HepG2 (cell line): Measurements from ENCODE around the gene AGBL3. TPM values are rescaled to one million over a fixed set of nuclear protein-coding genes. Genes with fewer than 3 reads are reported as not detected.

Experiments
- ATAC-seq: fragments of 200-7000 bp; cut with Tn5 transposase; 3 replicates; pipeline ENCODE4 v1.9.1; 2020; ENCODE audit warnings: mild to moderate bottlenecking, moderate library complexity
- BruUV-seq: library from RNA; stranded (reverse); fragments of 400-500 nt; replicated peaks from 2 replicates; lab custom pipeline; 2021; lab: Mats Ljungman, UMichigan
- CTCF ChIA-PET: fragments of 300-600 bp; formaldehyde crosslinking; extraction: SDS; loops from one replicate; lab custom pipeline; 2021; ENCODE audit warnings: low total read pairs, inconsistent platforms, low intra/inter-chr PET ratio; lab: Yijun Ruan, JAX
- POLR2A ChIA-PET: fragments of 350-600 bp; sonication (Branson Sonifier 250); formaldehyde crosslinking; loops from one replicate; lab custom pipeline; 2020; ENCODE audit warnings: antibody characterized with exemption, inconsistent platforms; lab: Yijun Ruan, JAX
- DNase-seq: peaks from one replicate; pipeline ENCODE4 v3.0.0-alpha.2; 2015; ENCODE audit warnings: low spot score
- FAIRE-seq: peaks from 3 replicates; lab custom pipeline; 2011; peaks lifted over from hg19 to GRCh38; lab: Jason Lieb, UNC
- H2AFZ ChIP-seq: one replicate; pipeline ENCODE4 v1.6.1; 2011; ENCODE audit warnings: low read length, inconsistent platforms
- H3K27ac ChIP-seq: fragments of 300-600 bp; 3 replicates; pipeline ENCODE4 v1.8.0; 2011; ENCODE audit warnings: mixed run types, mild to moderate bottlenecking, mixed read lengths, low read length, inconsistent platforms; ENCODE audit not compliant: insufficient read depth; ENCODE audit errors: extremely low read length
- H3K27me3 ChIP-seq, 2 experiments: fragments of 200-600 bp in 1 of 2; 2 replicates in 1 of 2; 3 replicates in 1 of 2; pipeline versions ENCODE4 v1.6.0 to v1.8.0; 2011; ENCODE audit warnings: low read length in 2 of 2, mild to moderate bottlenecking in 2 of 2, moderate library complexity in 2 of 2, inconsistent platforms in 1 of 2; ENCODE audit not compliant: insufficient read depth in 2 of 2, control insufficient read depth in 1 of 2
- H3K36me3 ChIP-seq, 2 experiments: fragments of 200-600 bp in 1 of 2; replicated peaks in 1 of 2; 2 replicates in 1 of 2; 3 replicates in 1 of 2; pipeline versions ENCODE4 v1.5.1 to v1.8.0; 2011; ENCODE audit warnings: low read length in 2 of 2, inconsistent platforms in 1 of 2; ENCODE audit not compliant: insufficient read depth in 2 of 2, control insufficient read depth in 1 of 2
- H3K4me1 ChIP-seq: 2 replicates; pipeline ENCODE4 v1.5.1; 2012; ENCODE audit warnings: low read length, inconsistent platforms; ENCODE audit not compliant: insufficient read depth
- H3K4me2 ChIP-seq: 2 replicates; pipeline ENCODE4 v1.6.0; 2011; ENCODE audit warnings: low read depth, low read length, inconsistent platforms
- H3K4me3 ChIP-seq, 3 experiments: fragments of 200-600 bp in 1 of 3; sonication (generic), shearing (Covaris generic) in 1 of 3; replicated peaks in 1 of 3; 2 replicates each; pipeline ENCODE4 v1.5.1; 2011 to 2016; ENCODE audit warnings: low read length in 3 of 3, inconsistent platforms in 2 of 3, low read depth in 2 of 3, mild to moderate bottlenecking in 2 of 3, control low read depth in 1 of 3, mixed read lengths in 1 of 3; ENCODE audit not compliant: insufficient read depth in 1 of 3
- H3K79me2 ChIP-seq: one replicate; pipeline ENCODE4 v1.6.1; 2011; ENCODE audit warnings: low read length, inconsistent platforms; ENCODE audit not compliant: insufficient read depth
- H3K9ac ChIP-seq: 2 replicates; pipeline ENCODE4 v1.6.0; 2011; ENCODE audit warnings: mild to moderate bottlenecking, low read depth, low read length, inconsistent platforms; ENCODE audit not compliant: insufficient read depth
- H3K9me3 ChIP-seq: 2 replicates; pipeline ENCODE4 v1.5.1; 2012; ENCODE audit warnings: mild to moderate bottlenecking, low read length
- H4K20me1 ChIP-seq: 2 replicates; pipeline ENCODE4 v1.6.0; 2011; ENCODE audit warnings: inconsistent platforms, mild to moderate bottlenecking, low read length, moderate library complexity; ENCODE audit not compliant: insufficient read depth
- ATAD3A ChIP-seq: sonication (generic); formaldehyde crosslinking; IDR thresholded peaks from 2 replicates; pipeline ENCODE4 v1.4.0; 2020; ENCODE audit warnings: missing genetic modification reagents
- EED ChIP-seq: sonication (generic); formaldehyde crosslinking; IDR thresholded peaks from 2 replicates; pipeline ENCODE4 v1.5.0; 2020; ENCODE audit warnings: mild to moderate bottlenecking, missing genetic modification reagents
- FOXC1 ChIP-seq: sonication (generic); formaldehyde crosslinking; IDR thresholded peaks from 2 replicates; pipeline ENCODE4 v1.8.0; 2022; ENCODE audit warnings: mild to moderate bottlenecking, missing genetic modification reagents, borderline replicate concordance
- FOXJ3 ChIP-seq: sonication (generic); formaldehyde crosslinking; IDR thresholded peaks from 2 replicates; pipeline ENCODE4 v1.4.0; 2020; ENCODE audit warnings: missing genetic modification reagents, mild to moderate bottlenecking, borderline replicate concordance
- GMEB2 ChIP-seq: IDR thresholded peaks from 2 replicates; pipeline ENCODE4 v1.6.1; 2016; ENCODE audit warnings: missing biosample characterization, missing genetic modification reagents, low read depth
- HHEX ChIP-seq: IDR thresholded peaks from 2 replicates; pipeline ENCODE4 v1.6.1; 2016; ENCODE audit warnings: control low read depth
- MTA1 ChIP-seq: sonication (generic); formaldehyde crosslinking; IDR thresholded peaks from 2 replicates; pipeline ENCODE4 v1.4.0; 2020; ENCODE audit warnings: missing genetic modification reagents, mild to moderate bottlenecking, borderline replicate concordance
- MTA3 ChIP-seq: sonication (generic); formaldehyde crosslinking; IDR thresholded peaks from 2 replicates; pipeline ENCODE4 v1.4.0; 2020; ENCODE audit warnings: missing genetic modification reagents
- NFATC3 ChIP-seq: sonication (generic); formaldehyde crosslinking; IDR thresholded peaks from 2 replicates; pipeline ENCODE4 v1.5.1; 2020; ENCODE audit warnings: mild to moderate bottlenecking, missing genetic modification reagents
- NFYB ChIP-seq: sonication (generic); formaldehyde crosslinking; IDR thresholded peaks from 2 replicates; pipeline ENCODE4 v1.4.0; 2020; ENCODE audit warnings: missing genetic modification reagents
- RARG ChIP-seq: sonication (generic); formaldehyde crosslinking; IDR thresholded peaks from 2 replicates; pipeline ENCODE4 v1.4.0; 2020; ENCODE audit warnings: low read depth, mild to moderate bottlenecking, missing genetic modification reagents
- SRY ChIP-seq: sonication (generic); formaldehyde crosslinking; IDR thresholded peaks from 2 replicates; pipeline ENCODE4 v1.8.0; 2022; ENCODE audit warnings: mild to moderate bottlenecking, missing genetic modification reagents
- UBTF ChIP-seq: sonication (generic); formaldehyde crosslinking; IDR thresholded peaks from 2 replicates; pipeline ENCODE4 v1.4.0; 2020; ENCODE audit warnings: mild to moderate bottlenecking, missing genetic modification reagents
- ZFP36L2 ChIP-seq: sonication (generic); formaldehyde crosslinking; IDR thresholded peaks from 2 replicates; pipeline ENCODE4 v1.4.0; 2020; ENCODE audit warnings: missing genetic modification reagents
- ZNF569 ChIP-seq: sonication (generic); formaldehyde crosslinking; IDR thresholded peaks from 2 replicates; pipeline ENCODE4 v1.5.0; 2020; ENCODE audit warnings: mild to moderate bottlenecking, missing genetic modification reagents, moderate library complexity, borderline replicate concordance
- ZNF616 ChIP-seq: sonication (generic); formaldehyde crosslinking; IDR thresholded peaks from 2 replicates; pipeline ENCODE4 v1.5.0; 2020; ENCODE audit warnings: low read depth, mild to moderate bottlenecking, missing genetic modification reagents
- WGBS: methylation state at CpG from one replicate; pipeline ENCODE4 v1.1.6; 2017; ENCODE audit warnings: low lambda C conversion rate; 5-methylcytosine and 5-hydroxymethylcytosine counted together
- in situ Hi-C: cut with HindIII; loops from 2 replicates; pipeline ENCODE4 v1.10.0; 2017; ENCODE audit warnings: low pct_unique_long_range_greater_than_20kb; ENCODE audit not compliant: extremely low pct_ligation_motif_present
- intact Hi-C: fragments of 100-400 bp; cut with micrococcal nuclease; formaldehyde crosslinking; loops from one replicate; pipeline ENCODE4 v1.10.0; 2022; ENCODE audit not compliant: unreplicated experiment
- polyA plus RNA-seq, 8 experiments: library from polyadenylated mRNA; depleted of rRNA in 3 of 8; stranded (reverse) in 7 of 8; unstranded in 1 of 8; fragments of >200 nt; fragmentation: Illumina TruSeq in 4 of 8; extraction: Trizol in 4 of 8; gene quantifications; 2 replicates each; pipeline versions ENCODE4 v1.2.1 to v1.2.3, GENCODE V29; 2011 to 2016; ENCODE audit warnings: low read depth in 4 of 8, missing spikeins in 1 of 8, mixed read lengths in 1 of 8; ENCODE audit not compliant: insufficient read depth in 1 of 8
- total RNA-seq, 5 experiments: library from RNA; depleted of rRNA; stranded (reverse); fragments of >200 nt; fragmentation: Illumina TruSeq; extraction: Trizol; gene quantifications; 2 replicates each; pipeline ENCODE4 v1.2.3, GENCODE V29; 2016; ENCODE audit warnings: low read depth in 1 of 5
- TF ChIP-seq, protein P1 (sequence below): IDR thresholded peaks from 2 replicates; pipeline ENCODE4 v1.6.1; 2016; ENCODE audit warnings: mild to moderate bottlenecking, missing biosample characterization, missing genetic modification reagents
- TF ChIP-seq, protein P2 (sequence below): IDR thresholded peaks from 2 replicates; pipeline ENCODE4 v1.6.1; 2016; ENCODE audit warnings: missing compliant biosample characterization, missing genetic modification reagents, borderline replicate concordance
- TF ChIP-seq, protein P3 (sequence below): sonication (generic); formaldehyde crosslinking; IDR thresholded peaks from 2 replicates; pipeline ENCODE4 v1.5.0; 2020; ENCODE audit warnings: mild to moderate bottlenecking, low read depth, missing genetic modification reagents, borderline replicate concordance

AGBL3 gene
- total and polyA plus RNA-seq, 2 of the 13 experiments (the other 11 are each of a cell fraction or from before 2014, with no cell fraction given) = 2.2 to 7.2 TPM

- H3K4me2 ChIP-seq = peak overlapping the region; percentile 88; the same call in 1 of the 2 replicates
- FAIRE-seq = no peak
- 0 out of 6 replicates have a peak overlapping the region, but pooled peaks of 1 of the 3 experiments have one; percentile 7 for H3K4me3 ChIP-seq
- BruUV-seq = no TSS peak
- no peak for ATAC-seq
- in situ Hi-C loops = no loop called here
- no peak for DNase-seq
- CTCF ChIA-PET = no interaction called here
- POLR2A ChIA-PET = interaction anchor here (1.4 kb wide), 1 partner anchor 159 kb away, joined by 4 read pairs; no protein-coding TSS in a partner anchor
- intact Hi-C loops = no loop called here
- H3K4me1 ChIP-seq = peaks cover 63% of the 10 kb centered on the region
- peaks cover 16% of the 10 kb centered on the region for H3K9me3 ChIP-seq
- H3K36me3 ChIP-seq = peaks cover 2 to 9% of the 10 kb centered on the region in 2 experiments; a peak in 1 of 5 replicates
- no peaks in the 10 kb centered on the region; a peak in 1 of 5 replicates for H3K27me3 ChIP-seq
- H4K20me1 ChIP-seq = no peaks in the 10 kb centered on the region; the same call in 1 of the 2 replicates
- no peak overlapping the region for H2AFZ ChIP-seq
- no peak overlapping the region for H3K9ac ChIP-seq
- peaks cover 78% of the 10 kb centered on the region for H3K79me2 ChIP-seq
- 81% methylated on average over 4 of the region's 6 CpGs for WGBS
- H3K27ac ChIP-seq = no peak overlapping the region
- TF ChIP-seq, protein P1, sequence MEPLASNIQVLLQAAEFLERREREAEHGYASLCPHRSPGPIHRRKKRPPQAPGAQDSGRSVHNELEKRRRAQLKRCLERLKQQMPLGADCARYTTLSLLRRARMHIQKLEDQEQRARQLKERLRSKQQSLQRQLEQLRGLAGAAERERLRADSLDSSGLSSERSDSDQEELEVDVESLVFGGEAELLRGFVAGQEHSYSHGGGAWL = no peak
- TF ChIP-seq ZFP36L2 (CRISPR knock-in tag) = no peak
- TF ChIP-seq ZNF616 (CRISPR knock-in tag) = no peak
- TF ChIP-seq GMEB2 = no peak
- no peak for TF ChIP-seq FOXJ3 (CRISPR knock-in tag)
- TF ChIP-seq NFYB (CRISPR knock-in tag) = no peak
- TF ChIP-seq, protein P2, sequence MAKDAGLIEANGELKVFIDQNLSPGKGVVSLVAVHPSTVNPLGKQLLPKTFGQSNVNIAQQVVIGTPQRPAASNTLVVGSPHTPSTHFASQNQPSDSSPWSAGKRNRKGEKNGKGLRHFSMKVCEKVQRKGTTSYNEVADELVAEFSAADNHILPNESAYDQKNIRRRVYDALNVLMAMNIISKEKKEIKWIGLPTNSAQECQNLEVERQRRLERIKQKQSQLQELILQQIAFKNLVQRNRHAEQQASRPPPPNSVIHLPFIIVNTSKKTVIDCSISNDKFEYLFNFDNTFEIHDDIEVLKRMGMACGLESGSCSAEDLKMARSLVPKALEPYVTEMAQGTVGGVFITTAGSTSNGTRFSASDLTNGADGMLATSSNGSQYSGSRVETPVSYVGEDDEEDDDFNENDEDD (CRISPR knock-in tag) = no peak
- no peak for TF ChIP-seq HHEX (CRISPR knock-in tag)
- TF ChIP-seq NFATC3 (CRISPR knock-in tag) = no peak
- TF ChIP-seq, protein P3, sequence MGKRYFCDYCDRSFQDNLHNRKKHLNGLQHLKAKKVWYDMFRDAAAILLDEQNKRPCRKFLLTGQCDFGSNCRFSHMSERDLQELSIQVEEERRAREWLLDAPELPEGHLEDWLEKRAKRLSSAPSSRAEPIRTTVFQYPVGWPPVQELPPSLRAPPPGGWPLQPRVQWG = no peak
- TF ChIP-seq MTA3 (CRISPR knock-in tag) = no peak
- TF ChIP-seq ATAD3A (CRISPR knock-in tag) = no peak
- TF ChIP-seq SRY (CRISPR knock-in tag) = no peak
- TF ChIP-seq UBTF (CRISPR knock-in tag) = no peak
- TF ChIP-seq EED (CRISPR knock-in tag) = no peak
- no peak for TF ChIP-seq FOXC1 (CRISPR knock-in tag)
- no peak for TF ChIP-seq ZNF569
- TF ChIP-seq RARG = no peak
- no peak for TF ChIP-seq MTA1 (CRISPR knock-in tag)
Measured at GRCh38 chr7:135151533-135151932, 165.2 kb downstream of the AGBL3 start.
